Esophagus muscularis mucosa (tissue), 4 donors: ENCODE results near the gene TP53BP1. TPM values are rescaled to one million over a fixed set of nuclear protein-coding genes. Genes with fewer than 3 reads are reported as not detected.
"Not testable (repeated sequence)": the region's sequence is repeated elsewhere in the genome, so short reads cannot be mapped to it uniquely, and the experiment has no call there.

Experiments
- DNase-seq: peaks from one replicate; pipeline ENCODE4 v3.0.0-alpha.2; 2017; ENCODE audit errors: extremely low spot score
- H3K27ac ChIP-seq, 4 donors: fragments of 200-600 bp; sonication (generic); replicated peaks in 1 of 4; 1 replicate in 3 of 4; 2 replicates in 1 of 4; pipeline ENCODE4 v1.5.1; 2016 to 2019; ENCODE audit warnings: mild to moderate bottlenecking in 1 of 4
- H3K27me3 ChIP-seq, 4 donors: fragments of 200-600 bp; sonication (generic); one replicate each; pipeline versions ENCODE4 v1.5.1 to v1.6.0; 2016 to 2019
- H3K36me3 ChIP-seq, 4 donors: fragments of 200-600 bp; sonication (generic); one replicate each; pipeline ENCODE4 v1.5.1; 2016 to 2019
- H3K4me1 ChIP-seq, 4 donors: fragments of 200-600 bp; sonication (generic); one replicate each; pipeline ENCODE4 v1.5.1; 2016 to 2019
- H3K4me3 ChIP-seq, 4 donors: fragments of 200-600 bp; sonication (generic); 1 replicate in 2 of 4; 2 replicates in 2 of 4; pipeline ENCODE4 v1.5.1; 2016 to 2019; ENCODE audit warnings: mild to moderate bottlenecking in 4 of 4, moderate library complexity in 1 of 4
- H3K9me3 ChIP-seq, 4 donors: fragments of 200-600 bp; sonication (generic); 1 replicate in 3 of 4; 2 replicates in 1 of 4; pipeline ENCODE4 v1.5.1; 2016 to 2019
- CTCF ChIP-seq, 3 experiments: fragments of 200-600 bp in 2 of 3; fragments of 450-650 bp in 1 of 3; sonication (generic) in 2 of 3; IDR thresholded peaks; one replicate each; pipeline ENCODE4 v1.5.1; 2017 to 2019; ENCODE audit warnings: antibody characterized with exemption in 3 of 3, mild to moderate bottlenecking in 2 of 3, moderate library complexity in 1 of 3
- EP300 ChIP-seq: sonication (generic); formaldehyde crosslinking; IDR thresholded peaks from one replicate; pipeline ENCODE4 v1.6.1; 2017; ENCODE audit warnings: antibody characterized with exemption
- POLR2A ChIP-seq: fragments of 450-650 bp; IDR thresholded peaks from one replicate; pipeline ENCODE4 v1.6.1; 2017; ENCODE audit warnings: antibody characterized with exemption, moderate library complexity, mild to moderate bottlenecking, low read depth
- POLR2AphosphoS5 ChIP-seq, 2 donors: sonication (generic); formaldehyde crosslinking; IDR thresholded peaks; one replicate each; pipeline ENCODE4 v1.6.1; 2017; ENCODE audit warnings: antibody characterized with exemption in 2 of 2
- WGBS: methylation state at CpG from one replicate; pipeline ENCODE4 v1.1.5; 2018; 5-methylcytosine and 5-hydroxymethylcytosine counted together
- intact Hi-C: fragments of 100-400 bp; cut with DNase I; formaldehyde crosslinking; loops from one replicate; pipeline ENCODE4 v1.15.1; 2023
- total RNA-seq, 4 donors: library from RNA; depleted of rRNA; stranded (reverse); fragments of >200 nt; gene quantifications; one replicate each; pipeline versions ENCODE4 v1.1.0 to v1.2.1, GENCODE V29; 2016

The TP53BP1 gene
- total RNA-seq, 4 donors from 2014 or later: 24.7 to 29.9 (median 27.0) TPM

GRCh38 chr15:43406189-43406588 lies 86.8 kb downstream of the TP53BP1 start:
- peaks cover 0 to 3% (median 0%) of the 10 kb centered on the region in 4 donors for H3K4me1 ChIP-seq
- DNase-seq: no peak
- no peaks in the 10 kb centered on the region for H3K9me3 ChIP-seq
- H3K27ac ChIP-seq: no peak overlapping the region
- WGBS: 52% methylated on average over 2 of the region's 2 CpGs
- intact Hi-C loops: no loop called here
- peaks cover 57 to 98% (median 93%) of the 10 kb centered on the region in 4 donors for H3K36me3 ChIP-seq
- no peaks in the 10 kb centered on the region for H3K27me3 ChIP-seq
- H3K4me3 ChIP-seq: no peak overlapping the region
- TF ChIP-seq EP300 (no peak), POLR2A (no peak), CTCF (IDR thresholded peaks at IDR 0.05) (no peak), POLR2AphosphoS5 (IDR thresholded peaks at IDR 0.05) (no peak)

- peaks cover 60 to 100% (median 95%) of the 10 kb centered on the region in 4 donors for H3K36me3 ChIP-seq
- DNase-seq: no peak
- H3K9me3 ChIP-seq: no peaks in the 10 kb centered on the region
- 90% methylated on average over 5 of the region's 5 CpGs for WGBS
- intact Hi-C loops: no loop called here
- H3K4me3 ChIP-seq: no peak overlapping the region
- H3K4me1 ChIP-seq: peaks cover 0 to 3% (median 0%) of the 10 kb centered on the region in 4 donors
- TF ChIP-seq CTCF (IDR thresholded peaks at IDR 0.05) (no peak), POLR2AphosphoS5 (IDR thresholded peaks at IDR 0.05) (no peak), POLR2A (no peak), EP300 (no peak)
- H3K27ac ChIP-seq: no peak overlapping the region
- H3K27me3 ChIP-seq: no peaks in the 10 kb centered on the region
Measured at GRCh38 chr15:43404130-43404529, 88.8 kb downstream of the TP53BP1 start.

- Histone ChIP-seq H3K4me1 (peaks cover 0 to 3% (median 0%) of the 10 kb centered on the region in 4 donors), H3K36me3 (peaks cover 62 to 99% (median 95%) of the 10 kb centered on the region in 4 donors), H3K4me3 (no peak overlapping the region), H3K27ac (no peak overlapping the region), H3K27me3 (no peaks in the 10 kb centered on the region), H3K9me3 (no peaks in the 10 kb centered on the region)
- WGBS: 91% methylated on average over 8 of the region's 8 CpGs
- intact Hi-C loops: no loop called here
- no peak for DNase-seq
- TF ChIP-seq CTCF (IDR thresholded peaks at IDR 0.05): no peak
- no peak for TF ChIP-seq POLR2A
- no peak for TF ChIP-seq POLR2AphosphoS5 (IDR thresholded peaks at IDR 0.05)
- TF ChIP-seq EP300: no peak
Measured at GRCh38 chr15:43403616-43404015, 89.3 kb downstream of the TP53BP1 start.

- H3K36me3 ChIP-seq: peaks cover 49 to 99% (median 95%) of the 10 kb centered on the region in 4 donors
- no peaks in the 10 kb centered on the region for H3K27me3 ChIP-seq
- H3K27ac ChIP-seq: no peak overlapping the region
- no peak overlapping the region for H3K4me3 ChIP-seq
- intact Hi-C loops: no loop called here
- no peak for DNase-seq
- H3K9me3 ChIP-seq: no peaks in the 10 kb centered on the region
- TF ChIP-seq POLR2AphosphoS5 (IDR thresholded peaks at IDR 0.05) (no peak), POLR2A (no peak), CTCF (IDR thresholded peaks at IDR 0.05) (no peak), EP300 (no peak)
- 77% methylated on average over 3 of the region's 3 CpGs for WGBS
- peaks cover 0 to 3% (median 0%) of the 10 kb centered on the region in 4 donors for H3K4me1 ChIP-seq
Measured at GRCh38 chr15:43402255-43402654, 90.7 kb downstream of the TP53BP1 start.

- intact Hi-C loops, DNase-seq, H3K9me3 ChIP-seq, H3K4me3 ChIP-seq, H3K27me3 ChIP-seq, H3K27ac ChIP-seq, H3K4me1 ChIP-seq: not testable (repeated sequence)
- H3K36me3 ChIP-seq: peaks cover 8 to 87% (median 59%) of the 10 kb centered on the region in 4 donors
- WGBS: 98% methylated on average over 6 of the region's 6 CpGs
Measured at GRCh38 chr15:43393592-43393991, 99.4 kb downstream of the TP53BP1 start.
